Ovary (tissue), 9 donors: ENCODE measurements around the gene EFCAB3. TPM values are rescaled to one million over a fixed set of nuclear protein-coding genes. Genes with fewer than 3 reads are reported as not detected.
"Not testable (repeated sequence)": the region's sequence is repeated elsewhere in the genome, so short reads cannot be mapped to it uniquely, and the experiment has no call there.

Experiments used
- DNase-seq, 5 donors: peaks; one replicate each; pipeline ENCODE4 v3.0.0-alpha.2; 2019 to 2020
- H3K27ac ChIP-seq, 2 donors: fragments of 200-600 bp; one replicate each; pipeline versions ENCODE4 v1.5.1 to v1.8.0; 2019 to 2022
- H3K27me3 ChIP-seq: fragments of 200-600 bp; one replicate; pipeline ENCODE4 v1.8.0; 2022
- H3K36me3 ChIP-seq: fragments of 200-600 bp; sonication (generic); one replicate; pipeline ENCODE4 v1.5.1; 2019
- H3K4me1 ChIP-seq: one replicate; pipeline ENCODE4 v1.8.1; 2013; ENCODE audit warnings: mild to moderate bottlenecking, moderate library complexity; ENCODE audit not compliant: insufficient read depth
- H3K4me3 ChIP-seq: fragments of 200-600 bp; sonication (generic); one replicate; pipeline ENCODE4 v1.5.1; 2017
- H3K9me3 ChIP-seq, 2 donors: fragments of 200-600 bp in 1 of 2; sonication (generic) in 1 of 2; one replicate each; pipeline versions ENCODE4 v1.5.1 to v1.8.1; 2013 to 2019; ENCODE audit warnings: mild to moderate bottlenecking in 1 of 2, moderate library complexity in 1 of 2
- EP300 ChIP-seq: sonication (generic); formaldehyde crosslinking; IDR thresholded peaks from one replicate; pipeline ENCODE4 v1.6.1; 2017; ENCODE audit warnings: antibody characterized with exemption
- POLR2A ChIP-seq: fragments of 450-650 bp; IDR thresholded peaks from one replicate; pipeline ENCODE4 v1.6.1; 2017; ENCODE audit warnings: antibody characterized with exemption, mild to moderate bottlenecking, moderate library complexity
- WGBS, 3 donors: extraction: QIAGEN DNeasy Blood & Tissue Kit in 1 of 3; methylation state at CpG; one replicate each; pipeline versions ENCODE4 v1.1.5 to v1.1.7; 2013 to 2017; 5-methylcytosine and 5-hydroxymethylcytosine counted together
- intact Hi-C, 4 donors: fragments of 100-400 bp; cut with DNase I; formaldehyde crosslinking; loops; one replicate each; pipeline versions ENCODE4 v1.11.0 to v1.15.1; 2022 to 2023
- polyA plus RNA-seq, 2 donors: library from polyadenylated mRNA; stranded (reverse); fragments of 200-250 nt in 1 of 2; fragments of 350-450 nt in 1 of 2; fragmentation: Illumina TruSeq in 1 of 2; extraction: RNeasy Lipid Tissue Mini Kit (QIAGEN cat#74804) in 1 of 2; gene quantifications; one replicate each; pipeline ENCODE4 v1.2.3, GENCODE V29; 2013 to 2014
- total RNA-seq, 7 donors: library from RNA; depleted of rRNA in 2 of 7; stranded (reverse); fragments of >200 nt in 2 of 7; fragmentation: NEBNext Ultra II Directional in 3 of 7; extraction: Animal tissue kit (Norgen Biotek cat#: 25700) in 3 of 7; gene quantifications; one replicate each; pipeline versions ENCODE4 v1.1.0 to v1.2.4, GENCODE V29; 2016 to 2023
- TF ChIP-seq, protein P1 (sequence below), 3 donors: fragments of 450-650 bp in 2 of 3; fragments of 200-600 bp in 1 of 3; IDR thresholded peaks; one replicate each; pipeline versions ENCODE4 v1.5.1 to v1.8.0; 2016 to 2022; ENCODE audit warnings: antibody characterized with exemption in 3 of 3, mild to moderate bottlenecking in 1 of 3
- donor health status: DM: no; HTN: no; CAD: no; lungs with moderate emphysema.
- donor health status: DM: no; HTN: no; CAD: no.
- donor health status: Bipolar disorder and iron deficiency.
- donor health status: DM: yes; HTN: yes; CAD: no.
- donor health status: DM: no; HTN: no; CAD: no.
- donor health status: DM: yes; HTN: yes; CAD: no.

EFCAB3 gene
- total and polyA plus RNA-seq, 9 donors = not detected

DNA sequence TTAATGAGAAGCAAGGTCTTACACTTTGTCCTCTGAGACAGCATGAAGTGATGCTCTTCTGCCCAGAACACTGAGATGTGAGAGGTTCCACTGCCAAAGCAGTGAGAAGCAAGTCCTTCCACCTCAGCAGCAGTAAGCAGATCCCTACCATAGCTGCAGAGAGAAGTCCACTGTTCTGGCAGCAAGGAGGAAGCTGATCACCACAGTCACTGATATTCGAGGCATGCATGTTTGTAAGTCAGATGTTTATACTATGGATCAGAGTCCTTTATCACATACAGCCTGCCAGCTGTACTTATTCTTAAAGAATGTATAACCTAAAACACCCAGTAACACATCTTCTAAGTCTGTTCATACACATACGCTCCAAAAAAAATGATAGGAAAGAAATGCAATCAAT is 25.1 kb downstream of the EFCAB3 start:
- H3K27me3 ChIP-seq = no peaks in the 10 kb centered on the region
- no peak for DNase-seq
- TF ChIP-seq, protein P1, sequence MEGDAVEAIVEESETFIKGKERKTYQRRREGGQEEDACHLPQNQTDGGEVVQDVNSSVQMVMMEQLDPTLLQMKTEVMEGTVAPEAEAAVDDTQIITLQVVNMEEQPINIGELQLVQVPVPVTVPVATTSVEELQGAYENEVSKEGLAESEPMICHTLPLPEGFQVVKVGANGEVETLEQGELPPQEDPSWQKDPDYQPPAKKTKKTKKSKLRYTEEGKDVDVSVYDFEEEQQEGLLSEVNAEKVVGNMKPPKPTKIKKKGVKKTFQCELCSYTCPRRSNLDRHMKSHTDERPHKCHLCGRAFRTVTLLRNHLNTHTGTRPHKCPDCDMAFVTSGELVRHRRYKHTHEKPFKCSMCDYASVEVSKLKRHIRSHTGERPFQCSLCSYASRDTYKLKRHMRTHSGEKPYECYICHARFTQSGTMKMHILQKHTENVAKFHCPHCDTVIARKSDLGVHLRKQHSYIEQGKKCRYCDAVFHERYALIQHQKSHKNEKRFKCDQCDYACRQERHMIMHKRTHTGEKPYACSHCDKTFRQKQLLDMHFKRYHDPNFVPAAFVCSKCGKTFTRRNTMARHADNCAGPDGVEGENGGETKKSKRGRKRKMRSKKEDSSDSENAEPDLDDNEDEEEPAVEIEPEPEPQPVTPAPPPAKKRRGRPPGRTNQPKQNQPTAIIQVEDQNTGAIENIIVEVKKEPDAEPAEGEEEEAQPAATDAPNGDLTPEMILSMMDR (IDR thresholded peaks at IDR 0.05) = no peak
- TF ChIP-seq POLR2A (no peak), EP300 (no peak)
- H3K4me3 ChIP-seq = no peak overlapping the region
- intact Hi-C loops = no loop called here
- no peaks in the 10 kb centered on the region for H3K4me1 ChIP-seq
- no peaks in the 10 kb centered on the region for H3K9me3 ChIP-seq
- no peaks in the 10 kb centered on the region for H3K36me3 ChIP-seq
- no peak overlapping the region for H3K27ac ChIP-seq
- WGBS, 3 donors = 20 to 48% (median 20%) methylated on average over 2 of the region's 2 CpGs

DNA sequence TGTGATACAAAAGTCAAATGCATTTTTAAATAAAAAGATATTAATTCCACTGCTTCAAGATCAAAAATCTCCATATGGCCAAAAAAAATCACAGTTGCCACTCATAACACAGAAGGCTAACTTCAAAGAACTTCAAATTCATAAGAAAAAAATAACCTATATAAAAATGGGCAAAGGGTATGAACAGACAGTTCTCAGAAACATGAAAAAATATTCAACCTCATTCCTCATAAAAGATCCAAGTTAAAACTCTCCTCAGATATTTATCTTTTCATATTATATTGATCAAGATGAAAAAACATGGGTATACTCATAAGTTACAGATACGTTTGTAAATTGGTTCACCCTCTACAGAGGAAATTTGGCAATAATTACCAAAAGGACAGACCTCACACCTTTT is 32.7 kb downstream of the EFCAB3 start:
- H3K27me3 ChIP-seq, H3K36me3 ChIP-seq, H3K27ac ChIP-seq, DNase-seq, H3K9me3 ChIP-seq, intact Hi-C loops, H3K4me3 ChIP-seq, H3K4me1 ChIP-seq: not testable (repeated sequence)
- WGBS, 3 donors = 83 to 91% (median 87%) methylated on average over 1 of the region's 1 CpG

DNA sequence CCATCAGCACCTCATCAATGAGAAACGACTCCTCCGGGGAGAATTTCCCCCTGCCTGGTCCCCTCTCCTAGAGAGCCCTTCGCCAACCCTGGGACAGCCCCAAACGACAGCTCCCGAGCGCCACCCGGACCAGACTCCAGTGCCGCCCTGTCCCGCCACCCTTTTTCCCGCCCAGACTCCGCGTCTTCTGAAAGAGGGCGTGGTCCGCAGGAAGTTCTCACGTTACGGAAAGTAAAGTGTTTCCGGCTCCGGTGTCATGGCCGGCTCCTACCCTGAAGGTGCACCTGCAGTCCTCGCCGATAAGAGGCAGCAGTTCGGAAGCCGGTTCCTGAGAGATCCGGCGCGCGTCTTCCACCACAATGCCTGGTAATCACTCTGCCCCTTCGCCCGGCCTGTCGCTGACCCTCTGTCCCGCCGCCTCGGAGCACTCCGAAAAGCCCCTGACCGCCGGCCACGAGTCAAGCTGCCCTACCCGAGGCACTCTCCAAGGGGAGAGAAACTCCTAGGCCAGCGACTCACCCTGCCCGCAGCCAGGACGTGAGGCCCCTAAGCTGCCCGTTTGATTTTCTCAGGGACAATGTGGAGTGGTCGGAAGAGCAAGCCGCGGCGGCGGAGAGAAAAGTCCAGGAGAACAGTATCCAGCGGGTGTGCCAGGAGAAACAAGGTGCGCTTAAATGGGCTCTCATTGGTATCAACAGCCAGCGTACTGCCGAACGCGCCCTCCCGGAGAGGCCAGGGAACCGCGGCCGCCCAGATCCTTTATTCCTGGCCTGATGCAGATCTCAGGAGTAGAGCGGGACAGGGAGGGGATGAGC is 43.5 kb downstream of the EFCAB3 start, which contains the start of gene METTL2A:
TSS of gene METTL2A (plus strand) at position 251 of the 815 bp plus-strand sequence. CDS start at position 257, 6 bp downstream.
- 0 to 1% (median 0%) methylated on average over 50 to 58 of the region's 58 CpGs for WGBS, 3 donors
- H3K27ac ChIP-seq, H3K4me1 ChIP-seq, H3K36me3 ChIP-seq, H3K27me3 ChIP-seq, H3K9me3 ChIP-seq, intact Hi-C loops: not testable (repeated sequence)
- DNase-seq = peak; percentile 66 to 81 (median 76)
- peak within 1 kb of the TSS; percentile 82 for H3K4me3 ChIP-seq

DNA sequence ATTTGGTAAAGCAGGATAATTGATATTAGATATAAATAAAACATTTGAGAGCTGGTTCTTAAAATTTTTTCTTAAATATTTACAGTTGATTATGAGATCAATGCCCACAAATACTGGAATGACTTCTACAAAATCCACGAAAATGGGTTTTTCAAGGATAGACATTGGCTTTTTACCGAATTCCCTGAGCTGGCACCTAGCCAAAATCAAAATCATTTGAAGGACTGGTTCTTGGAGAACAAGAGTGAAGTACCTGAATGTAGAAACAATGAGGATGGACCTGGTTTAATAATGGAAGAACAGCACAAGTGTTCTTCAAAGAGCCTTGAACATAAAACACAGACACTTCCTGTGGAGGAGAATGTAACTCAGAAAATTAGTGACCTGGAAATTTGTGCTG is 45.9 kb downstream of the EFCAB3 start:
- WGBS, 3 donors = 68 to 86% (median 73%) methylated on average over 2 of the region's 2 CpGs
- H3K27me3 ChIP-seq, H3K27ac ChIP-seq, intact Hi-C loops, H3K9me3 ChIP-seq, H3K4me1 ChIP-seq, DNase-seq, H3K36me3 ChIP-seq, H3K4me3 ChIP-seq: not testable (repeated sequence)

DNA sequence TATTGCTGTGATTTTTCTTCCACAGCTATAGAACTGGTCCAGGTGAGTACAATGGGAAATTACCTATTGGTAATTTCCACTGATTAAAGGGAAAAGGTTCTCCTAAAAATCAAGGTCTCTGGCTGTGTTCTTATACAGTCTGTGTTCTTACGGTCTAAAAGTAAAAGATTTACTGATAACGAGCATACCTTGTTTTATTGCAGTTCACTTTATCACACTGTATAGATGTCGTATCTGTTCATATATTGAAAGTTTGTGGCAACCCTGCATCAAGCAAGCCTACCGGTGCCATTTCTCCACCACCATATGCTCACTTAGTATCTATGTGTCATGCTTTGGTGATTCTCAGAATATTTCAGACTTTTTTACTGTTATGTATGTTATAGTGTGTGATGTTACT is 54.9 kb downstream of the EFCAB3 start:
- H3K27me3 ChIP-seq, H3K9me3 ChIP-seq, H3K36me3 ChIP-seq, DNase-seq, H3K4me1 ChIP-seq, H3K27ac ChIP-seq, H3K4me3 ChIP-seq: not testable (repeated sequence)
- intact Hi-C loops = loop anchor here in 1 of 4 donors (5.0 kb wide), 1 partner anchor 477 kb away; no protein-coding TSS in a partner anchor
- WGBS, 3 donors = 92 to 95% (median 95%) methylated on average over 4 of the region's 4 CpGs

DNA sequence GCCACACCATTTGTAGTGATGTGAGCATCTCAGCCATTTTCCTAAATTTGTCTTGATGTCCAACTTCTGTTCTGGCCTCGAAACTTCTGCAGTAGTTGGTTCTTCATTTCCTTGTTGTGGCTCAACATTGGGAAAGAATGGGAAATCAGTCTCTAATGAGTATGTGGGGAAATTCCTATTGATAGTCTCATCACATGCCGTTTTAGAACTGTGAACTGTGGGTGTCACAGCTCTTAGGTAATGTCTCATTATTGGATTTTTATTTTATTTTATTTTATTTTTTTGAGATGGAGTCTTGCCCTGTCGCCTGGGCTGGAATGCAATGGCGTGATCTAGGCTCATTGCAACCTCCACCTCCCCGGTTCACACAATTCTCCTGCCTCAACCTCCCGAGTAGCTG is 60.8 kb downstream of the EFCAB3 start:
- WGBS, 3 donors = 95 to 97% (median 96%) methylated on average over 6 of the region's 6 CpGs
- H3K27ac ChIP-seq, H3K4me1 ChIP-seq, H3K36me3 ChIP-seq, H3K9me3 ChIP-seq, H3K27me3 ChIP-seq, intact Hi-C loops, DNase-seq, H3K4me3 ChIP-seq: not testable (repeated sequence)

DNA sequence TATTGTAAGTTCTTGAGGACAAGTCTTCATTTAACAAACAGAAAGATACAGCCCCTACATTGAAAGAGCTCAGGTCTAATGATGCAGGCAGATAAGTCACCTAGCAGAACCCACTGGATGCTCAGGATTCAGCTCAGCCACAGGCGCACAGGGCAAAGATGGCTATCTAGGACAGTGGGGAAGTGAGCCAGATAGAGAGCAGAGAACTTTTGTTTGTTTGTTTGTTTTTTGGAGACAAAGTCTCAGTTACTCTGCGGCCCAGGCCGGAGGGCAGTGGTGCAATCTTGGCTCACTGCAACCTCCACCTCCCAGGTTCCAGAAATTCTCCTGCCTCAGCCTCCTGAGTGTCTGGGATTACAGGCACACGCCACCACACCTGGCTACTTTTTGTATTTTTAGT is 63.7 kb downstream of the EFCAB3 start:
- WGBS, 3 donors = 91 to 96% (median 94%) methylated on average over 4 of the region's 4 CpGs
- no peaks in the 10 kb centered on the region for H3K36me3 ChIP-seq

DNA sequence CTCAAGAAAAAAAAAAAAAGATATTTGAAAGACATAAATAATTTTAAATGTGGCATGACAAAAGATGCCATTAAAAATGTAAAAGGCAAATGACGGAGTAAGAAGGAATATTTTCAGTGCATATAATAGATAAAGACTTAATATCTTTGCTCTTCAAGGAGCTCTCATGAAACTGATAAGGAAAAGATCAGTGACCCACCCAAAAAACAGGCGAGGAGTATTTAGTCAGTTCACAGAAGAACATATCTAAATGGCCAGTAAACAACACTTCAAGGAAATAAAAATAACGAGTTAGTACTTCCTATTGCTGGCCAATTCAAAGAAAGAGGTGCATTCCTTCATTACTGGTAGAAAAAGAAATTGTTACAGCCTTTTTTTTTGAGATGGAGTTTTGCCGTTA is 65.4 kb downstream of the EFCAB3 start:
- 79 to 84% (median 80%) methylated on average over 4 of the region's 4 CpGs for WGBS, 3 donors
- H3K27me3 ChIP-seq, H3K4me1 ChIP-seq, DNase-seq, H3K27ac ChIP-seq, intact Hi-C loops, H3K36me3 ChIP-seq, H3K4me3 ChIP-seq, H3K9me3 ChIP-seq: not testable (repeated sequence)

More for the DNA sequence above, 63.7 kb downstream of the EFCAB3 start:
- Histone ChIP-seq H3K27ac (no peak overlapping the region), H3K27me3 (no peaks in the 10 kb centered on the region), H3K9me3 (no peaks in the 10 kb centered on the region), H3K4me1 (no peaks in the 10 kb centered on the region), H3K4me3 (no peak overlapping the region)
- intact Hi-C loops = no loop called here
- TF ChIP-seq, protein P1 (IDR thresholded peaks at IDR 0.05) = no peak
- TF ChIP-seq POLR2A (no peak), EP300 (no peak)
- no peak for DNase-seq

DNA sequence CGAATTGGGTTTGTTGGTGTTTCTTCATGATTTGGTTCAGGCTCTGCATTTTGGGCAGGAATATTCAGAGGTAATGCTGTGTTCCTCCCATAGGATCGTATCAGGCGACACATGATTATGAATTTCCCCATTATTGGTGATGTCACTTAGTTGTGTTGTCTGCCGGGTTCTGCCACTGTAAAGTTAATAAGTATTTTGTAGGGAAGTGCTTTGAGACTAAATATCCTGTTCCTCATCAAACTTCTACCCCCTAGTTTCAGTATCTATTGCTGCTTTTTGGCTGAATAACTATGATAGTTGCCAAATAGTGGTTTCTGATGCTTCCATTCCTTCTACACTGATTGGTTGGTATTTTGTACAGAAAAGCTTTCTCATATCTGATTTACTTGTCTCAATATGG is 71.8 kb downstream of the EFCAB3 start:
- H3K27me3 ChIP-seq, H3K36me3 ChIP-seq, H3K4me1 ChIP-seq, H3K4me3 ChIP-seq, DNase-seq, H3K27ac ChIP-seq, intact Hi-C loops, H3K9me3 ChIP-seq: not testable (repeated sequence)
- 86 to 92% (median 90%) methylated on average over 4 of the region's 4 CpGs for WGBS, 3 donors

DNA sequence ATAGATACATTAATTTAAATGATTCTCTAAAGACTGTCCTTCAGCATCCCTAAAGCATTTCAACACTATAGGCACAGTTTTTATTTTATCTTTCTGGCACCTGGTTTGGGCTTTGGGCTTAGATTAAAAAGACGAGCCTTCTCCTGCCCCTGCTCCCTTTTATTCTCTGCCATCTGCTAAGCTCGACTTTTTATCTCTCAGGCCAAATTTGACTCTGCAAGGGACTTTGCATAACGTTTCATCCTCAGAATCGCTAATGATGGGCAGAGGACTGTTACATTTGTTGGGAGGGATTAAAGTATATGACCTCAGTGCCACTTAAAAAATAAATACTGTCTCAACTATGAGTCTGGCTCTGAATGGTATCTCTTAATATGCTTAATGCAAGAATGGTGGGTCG is 72.7 kb downstream of the EFCAB3 start:
- DNase-seq, intact Hi-C loops, H3K36me3 ChIP-seq, H3K4me1 ChIP-seq, H3K27ac ChIP-seq, H3K9me3 ChIP-seq, H3K4me3 ChIP-seq, H3K27me3 ChIP-seq: not testable (repeated sequence)
- 53 to 66% (median 57%) methylated on average over 5 of the region's 5 CpGs for WGBS, 3 donors
